ENCODE data around the gene EIF2B5.
"Not testable (repeated sequence)": the region's sequence is repeated elsewhere in the genome, so short reads cannot be mapped to it uniquely, and the experiment has no call there.

EIF2B5 gene

GRCh38 chr3:184144505-184144904 is 9.3 kb downstream of the EIF2B5 start:
- in situ Hi-C loops (cut with HindIII; ENCODE audit: low sequenced_read_pairs): no loop called here
- no peak overlapping the region for H3K4me3 ChIP-seq (ENCODE audit: low read depth, low read length)
- DNase-seq (ENCODE audit: low read depth, low spot score): no peak
- no peak for TF ChIP-seq CTCF (IDR thresholded peaks at IDR 0.05; ENCODE audit: low read depth, low read length)

- in situ Hi-C loops (cut with HindIII; ENCODE audit: low sequenced_read_pairs): no loop called here
- peak; percentile 57 for TF ChIP-seq CTCF (IDR thresholded peaks at IDR 0.05; ENCODE audit: low read depth, low read length)
- H3K4me3 ChIP-seq (ENCODE audit: low read depth, low read length): no peak overlapping the region
- DNase-seq (ENCODE audit: low read depth, low spot score): peak; percentile 48
These were observed 10.0 kb downstream of the EIF2B5 start for GRCh38 chr3:184145111-184145524.

GRCh38 chr3:184145751-184146270 is 10.7 kb downstream of the EIF2B5 start:
- H3K4me3 ChIP-seq (ENCODE audit: low read depth, low read length): no peak overlapping the region
- TF ChIP-seq CTCF (IDR thresholded peaks at IDR 0.05; ENCODE audit: low read depth, low read length): no peak
- DNase-seq (ENCODE audit: low read depth, low spot score): no peak
- in situ Hi-C loops (cut with HindIII; ENCODE audit: low sequenced_read_pairs): no loop called here

GRCh38 chr3:184148076-184148475 is 12.9 kb downstream of the EIF2B5 start:
- TF ChIP-seq CTCF (IDR thresholded peaks at IDR 0.05; ENCODE audit: low read depth, low read length): no peak
- in situ Hi-C loops (cut with HindIII; ENCODE audit: low sequenced_read_pairs): no loop called here
- H3K4me3 ChIP-seq (ENCODE audit: low read depth, low read length): no peak overlapping the region
- DNase-seq (ENCODE audit: low read depth, low spot score): no peak

- in situ Hi-C loops (cut with HindIII; ENCODE audit: low sequenced_read_pairs): no loop called here
These were observed 14.0 kb downstream of the EIF2B5 start for GRCh38 chr3:184149123-184149522.

GRCh38 chr3:184149770-184150169 is 14.6 kb downstream of the EIF2B5 start:
- DNase-seq (ENCODE audit: low read depth, low spot score): peak; percentile 28

More at GRCh38 chr3:184149123-184149522, 14.0 kb downstream of the EIF2B5 start:
- no peak for TF ChIP-seq CTCF (IDR thresholded peaks at IDR 0.05; ENCODE audit: low read depth, low read length)
- H3K4me3 ChIP-seq (ENCODE audit: low read depth, low read length): no peak overlapping the region
- no peak for DNase-seq (ENCODE audit: low read depth, low spot score)

More at GRCh38 chr3:184149770-184150169, 14.6 kb downstream of the EIF2B5 start:
- in situ Hi-C loops (cut with HindIII; ENCODE audit: low sequenced_read_pairs); H3K4me3 ChIP-seq (ENCODE audit: low read depth, low read length): not testable (repeated sequence)
- TF ChIP-seq CTCF (IDR thresholded peaks at IDR 0.05; ENCODE audit: low read depth, low read length): peak; percentile 39

Measured in astrocyte of the spinal cord (primary cell).